Fibroblast of villous mesenchyme (primary cell): Measurements from ENCODE around the gene MFSD12. TPM values are rescaled to one million over a fixed set of nuclear protein-coding genes. Genes with fewer than 3 reads are reported as not detected.

Experiments
- DNase-seq: peaks from one replicate; pipeline ENCODE4 v3.0.0-alpha.2; 2010; ENCODE audit warnings: low read depth
- H3K4me3 ChIP-seq: 2 replicates; pipeline ENCODE4 v1.5.1; 2011; ENCODE audit warnings: low read depth, mild to moderate bottlenecking, low read length
- total RNA-seq: library from RNA; depleted of rRNA; stranded (reverse); fragments of >200 nt; gene quantifications from 2 replicates; pipeline ENCODE4 v1.2.3, GENCODE V29; 2012
- TF ChIP-seq, protein P1 (sequence below): IDR thresholded peaks from 2 replicates; pipeline ENCODE4 v1.5.1; 2012; ENCODE audit warnings: low read depth, mild to moderate bottlenecking, low read length; ENCODE audit not compliant: insufficient read depth

The MFSD12 gene
- total RNA-seq, 1 donor: 137 TPM

DNA sequence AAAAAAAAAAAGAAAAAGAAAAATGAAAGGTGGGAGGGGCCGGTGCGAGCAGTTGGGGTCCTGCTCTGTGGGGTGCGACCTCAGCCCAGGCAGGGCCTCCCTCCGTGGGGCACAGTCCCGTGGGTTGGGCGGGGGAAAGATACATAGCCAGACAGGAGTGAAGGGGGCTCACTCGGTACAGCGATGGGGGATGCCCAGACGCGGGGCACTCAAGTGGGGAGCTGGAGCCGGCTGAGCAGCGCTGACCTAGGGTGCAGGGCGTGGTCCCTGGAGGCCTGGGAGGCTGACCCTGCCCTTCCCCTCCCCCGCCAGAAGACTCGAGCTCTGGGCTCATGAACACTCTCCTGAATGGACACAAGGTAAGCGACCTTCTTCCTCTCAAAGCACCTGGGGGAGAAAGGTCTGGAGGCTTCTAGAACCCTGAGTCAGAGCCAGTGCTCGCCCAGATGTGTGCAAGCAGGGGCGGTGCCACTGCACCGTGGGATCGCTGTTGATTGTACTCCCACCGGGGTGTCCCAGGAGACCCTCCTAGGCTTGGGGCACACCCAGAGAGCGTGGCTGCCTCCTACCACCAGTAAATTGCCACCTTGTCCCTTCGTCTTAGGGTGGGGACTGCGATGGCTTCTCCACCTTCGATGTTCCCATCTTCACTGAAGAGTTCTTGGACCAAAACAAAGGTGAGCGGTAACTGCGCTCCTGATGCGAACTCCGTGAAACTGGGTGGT lies 18.7 kb upstream of the MFSD12 start:
- H3K4me3 ChIP-seq: peak overlapping the region; percentile 34
- TF ChIP-seq, protein P1, sequence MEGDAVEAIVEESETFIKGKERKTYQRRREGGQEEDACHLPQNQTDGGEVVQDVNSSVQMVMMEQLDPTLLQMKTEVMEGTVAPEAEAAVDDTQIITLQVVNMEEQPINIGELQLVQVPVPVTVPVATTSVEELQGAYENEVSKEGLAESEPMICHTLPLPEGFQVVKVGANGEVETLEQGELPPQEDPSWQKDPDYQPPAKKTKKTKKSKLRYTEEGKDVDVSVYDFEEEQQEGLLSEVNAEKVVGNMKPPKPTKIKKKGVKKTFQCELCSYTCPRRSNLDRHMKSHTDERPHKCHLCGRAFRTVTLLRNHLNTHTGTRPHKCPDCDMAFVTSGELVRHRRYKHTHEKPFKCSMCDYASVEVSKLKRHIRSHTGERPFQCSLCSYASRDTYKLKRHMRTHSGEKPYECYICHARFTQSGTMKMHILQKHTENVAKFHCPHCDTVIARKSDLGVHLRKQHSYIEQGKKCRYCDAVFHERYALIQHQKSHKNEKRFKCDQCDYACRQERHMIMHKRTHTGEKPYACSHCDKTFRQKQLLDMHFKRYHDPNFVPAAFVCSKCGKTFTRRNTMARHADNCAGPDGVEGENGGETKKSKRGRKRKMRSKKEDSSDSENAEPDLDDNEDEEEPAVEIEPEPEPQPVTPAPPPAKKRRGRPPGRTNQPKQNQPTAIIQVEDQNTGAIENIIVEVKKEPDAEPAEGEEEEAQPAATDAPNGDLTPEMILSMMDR: no peak
- DNase-seq: no peak

DNA sequence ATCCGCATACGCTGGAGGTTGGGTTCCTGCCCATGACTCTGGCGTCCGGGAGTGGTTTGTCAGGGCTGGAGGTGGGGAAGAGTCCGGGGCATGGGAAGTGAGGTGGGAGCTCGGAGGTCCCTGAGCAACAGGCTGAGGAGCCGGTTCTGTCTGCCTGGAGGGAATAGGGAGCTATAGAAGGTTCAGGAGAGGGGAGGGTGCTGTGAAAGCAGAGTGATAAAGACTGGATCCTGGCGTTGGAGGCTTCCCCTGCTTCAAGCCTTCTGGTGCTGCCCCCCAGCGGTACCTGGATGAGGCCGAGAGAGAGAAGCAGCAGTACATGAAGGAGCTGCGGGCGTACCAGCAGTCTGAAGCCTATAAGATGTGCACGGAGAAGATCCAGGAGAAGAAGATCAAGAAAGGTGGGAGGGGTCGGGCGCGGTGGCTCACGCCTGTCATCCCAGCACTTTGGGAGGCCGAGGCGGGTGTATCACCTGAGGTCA lies 17.9 kb upstream of the MFSD12 start:
- H3K4me3 ChIP-seq: no peak overlapping the region
- peak; percentile 49 for DNase-seq
- TF ChIP-seq, protein P1: peak; percentile 45

DNA sequence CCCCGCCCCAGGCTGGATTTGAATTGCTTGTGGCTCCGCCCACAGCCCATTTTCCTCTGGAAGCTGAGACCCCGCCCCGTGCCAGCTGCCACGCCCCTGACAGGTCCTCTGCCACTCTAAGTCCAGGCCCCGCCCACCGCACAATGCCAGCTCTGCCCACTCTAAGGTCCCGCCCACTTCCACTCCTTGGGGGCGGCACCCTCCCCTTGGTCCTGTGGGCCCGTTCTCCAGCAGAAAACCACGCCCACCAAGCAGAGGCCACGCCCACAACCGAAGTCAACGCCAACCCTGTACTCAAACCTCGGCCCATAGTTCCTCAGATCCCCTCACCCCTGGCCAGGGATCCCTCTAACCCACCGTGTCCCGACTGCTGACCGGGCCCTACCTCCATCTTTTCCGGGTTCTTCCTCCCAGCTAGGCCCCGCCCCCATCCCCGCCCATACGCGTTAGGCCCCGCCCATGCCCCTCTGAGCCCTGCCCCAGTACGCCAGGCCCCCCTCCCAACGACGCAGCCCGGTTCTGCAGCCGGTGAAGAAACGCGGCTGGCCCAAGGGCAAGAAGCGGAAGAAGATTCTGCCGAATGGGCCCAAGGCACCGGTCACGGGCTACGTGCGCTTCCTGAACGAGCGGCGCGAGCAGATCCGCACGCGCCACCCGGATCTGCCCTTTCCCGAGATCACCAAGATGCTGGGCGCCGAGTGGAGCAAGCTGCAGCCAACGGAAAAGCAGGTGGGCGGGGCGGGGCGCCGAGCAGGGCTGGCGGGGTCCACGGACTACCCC lies 16.7 kb upstream of the MFSD12 start:
- DNase-seq: peak; percentile 96
- TF ChIP-seq, protein P1: no peak
- H3K4me3 ChIP-seq: peak overlapping the region; percentile 76

DNA sequence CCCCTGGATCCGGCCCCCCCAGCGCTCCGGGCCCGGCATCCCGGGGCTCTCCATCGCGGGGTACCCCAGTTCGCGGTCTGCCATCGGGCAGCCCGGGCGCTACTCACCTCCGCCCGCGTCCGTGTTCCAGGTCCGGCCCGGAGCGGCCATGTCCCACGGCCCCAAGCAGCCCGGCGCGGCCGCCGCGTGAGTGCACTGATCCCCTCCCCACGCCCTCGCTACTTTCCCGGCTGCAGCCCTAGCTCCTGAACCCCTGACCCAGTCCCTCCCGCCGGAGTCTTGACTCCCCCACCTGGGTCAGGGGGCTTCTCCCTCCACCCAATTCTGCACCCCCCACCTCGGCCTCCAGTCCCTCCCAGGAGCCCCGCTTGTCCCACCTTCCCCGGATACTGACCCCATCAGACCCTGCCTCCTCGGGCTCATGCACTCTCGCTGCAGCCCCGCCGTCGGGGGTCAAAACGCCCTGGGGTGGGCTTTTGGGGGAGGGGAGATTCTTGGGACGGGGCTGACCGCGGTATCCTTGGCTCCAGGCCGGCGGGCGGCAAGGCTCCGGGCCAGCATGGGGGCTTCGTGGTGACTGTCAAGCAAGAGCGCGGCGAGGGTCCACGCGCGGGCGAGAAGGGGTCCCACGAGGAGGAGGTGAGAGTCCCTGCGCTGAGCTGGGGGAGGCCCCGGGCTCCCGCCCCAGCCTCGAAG lies 15.9 kb upstream of the MFSD12 start:
- H3K4me3 ChIP-seq: peak overlapping the region; percentile 76
- TF ChIP-seq, protein P1: no peak
- DNase-seq: no peak

DNA sequence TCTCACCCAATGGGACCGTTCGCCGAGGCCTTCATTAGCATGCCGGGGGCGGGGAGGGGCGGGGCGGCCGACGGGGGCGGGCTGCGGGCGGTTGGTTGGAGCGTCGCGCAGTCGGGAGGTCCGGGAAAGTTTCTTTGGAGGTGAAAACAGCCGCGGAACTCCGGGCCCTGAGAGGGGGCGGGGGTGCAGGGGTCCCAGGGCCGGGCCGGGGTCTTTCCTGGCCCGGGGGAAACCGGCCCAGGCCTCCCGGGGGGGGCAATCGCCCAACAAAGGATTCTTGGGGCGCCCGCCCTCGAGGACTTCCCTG lies 15.4 kb upstream of the MFSD12 start, which contains the start of gene HMG20B:
Gene HMG20B, plus strand, starts transcription at position 90 of the 307 bp plus-strand sequence. CDS start 366 bp downstream, outside the sequence.
- peak within 1 kb of the TSS; percentile 76 for H3K4me3 ChIP-seq
- TF ChIP-seq, protein P1: no peak
- no peak for DNase-seq

DNA sequence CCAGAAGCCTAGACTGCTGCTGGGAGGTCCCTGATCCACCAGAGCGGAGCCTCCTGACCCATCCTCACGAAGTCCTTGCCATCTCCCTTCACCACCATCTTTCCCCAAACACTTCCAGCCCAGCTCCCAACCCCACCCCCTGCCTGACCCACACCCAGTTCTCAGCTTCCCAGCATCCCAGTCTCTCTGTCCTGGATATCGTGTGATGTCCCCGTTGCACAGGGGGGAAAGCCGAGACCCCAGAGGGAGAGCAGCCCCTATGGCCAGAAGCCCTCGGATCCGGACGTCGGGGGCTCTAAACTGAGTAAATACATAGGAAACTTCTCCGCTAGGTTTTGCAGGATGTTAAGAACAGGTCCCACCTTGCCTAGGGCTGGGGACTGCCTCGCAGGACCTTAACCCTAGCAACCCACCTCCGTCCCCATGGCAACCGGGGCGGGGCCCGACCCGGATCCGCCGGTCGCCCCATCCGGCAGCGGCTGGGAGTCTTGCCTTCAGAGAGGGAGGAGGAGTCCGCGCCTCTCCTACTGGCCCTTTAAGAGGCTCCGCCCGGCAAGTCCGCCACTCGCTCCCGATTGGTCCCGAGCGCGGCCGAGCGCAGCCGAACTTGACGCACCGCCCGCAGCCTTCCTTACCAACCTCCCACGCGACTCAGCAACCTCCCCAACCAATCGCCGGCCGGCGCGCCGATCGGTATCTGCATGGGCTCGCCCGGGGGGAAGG lies 14.9 kb upstream of the MFSD12 start:
- peak; percentile 100 for DNase-seq
- H3K4me3 ChIP-seq: peak overlapping the region; percentile 68
- TF ChIP-seq, protein P1: no peak
